ENCODE results near the gene TIAM1. TPM values are rescaled to one million over a fixed set of nuclear protein-coding genes. Genes with fewer than 3 reads are reported as not detected.
A peak's percentile ranks its signal among the peaks of the same experiment; 100 is the strongest.

Gene TIAM1
- total RNA-seq, 1 donor from 2014 or later, result 0.85 TPM

DNA sequence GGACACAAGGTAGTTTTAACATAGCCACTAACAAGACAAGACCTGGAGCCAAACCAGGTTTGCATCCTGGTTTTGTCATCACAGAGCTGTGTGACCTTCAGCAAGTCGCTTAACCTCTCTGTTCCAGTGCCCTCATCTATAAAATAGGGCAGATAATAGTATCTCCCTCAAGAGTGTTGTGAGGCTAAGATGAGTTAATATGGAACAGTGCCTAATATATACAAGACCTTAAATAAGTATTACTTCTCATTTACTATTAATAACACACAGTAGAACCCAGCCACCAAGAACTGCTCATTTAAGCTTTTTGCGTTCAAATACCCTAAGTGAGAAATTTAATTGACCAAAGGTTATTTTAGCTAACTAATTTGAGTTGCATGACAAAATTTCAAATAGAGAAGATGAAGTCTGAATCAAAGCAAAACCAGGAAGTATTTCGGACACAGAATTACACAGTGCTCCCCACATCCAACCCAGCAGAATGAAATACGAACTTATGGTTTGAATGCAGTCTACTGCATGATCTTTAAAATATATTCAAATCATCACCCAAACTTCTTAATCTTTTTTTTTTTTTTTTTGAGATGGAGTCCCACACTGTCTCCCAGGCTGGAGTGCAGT is 181.9 kb downstream of the TIAM1 start:
- DNase-seq, result no peak

DNA sequence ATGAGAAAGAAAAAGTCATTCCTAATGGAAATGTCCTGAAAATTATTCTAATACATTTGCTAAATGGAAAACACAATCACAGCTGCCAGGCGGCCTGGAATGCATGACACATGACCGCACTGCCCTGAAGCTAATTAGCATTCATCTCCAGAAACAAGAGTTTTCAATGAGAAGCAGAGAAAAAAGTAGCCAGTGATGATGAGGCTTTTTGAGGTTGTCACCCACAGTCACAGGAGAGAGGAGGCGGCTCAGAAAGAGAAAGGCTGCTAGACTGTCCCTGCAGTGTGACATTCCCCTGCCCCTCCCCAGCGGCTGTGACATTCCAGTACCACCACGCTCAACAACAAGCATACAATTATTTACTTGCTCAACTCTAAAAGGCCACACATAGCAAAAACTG is 182.9 kb downstream of the TIAM1 start:
- no peak for DNase-seq

DNA sequence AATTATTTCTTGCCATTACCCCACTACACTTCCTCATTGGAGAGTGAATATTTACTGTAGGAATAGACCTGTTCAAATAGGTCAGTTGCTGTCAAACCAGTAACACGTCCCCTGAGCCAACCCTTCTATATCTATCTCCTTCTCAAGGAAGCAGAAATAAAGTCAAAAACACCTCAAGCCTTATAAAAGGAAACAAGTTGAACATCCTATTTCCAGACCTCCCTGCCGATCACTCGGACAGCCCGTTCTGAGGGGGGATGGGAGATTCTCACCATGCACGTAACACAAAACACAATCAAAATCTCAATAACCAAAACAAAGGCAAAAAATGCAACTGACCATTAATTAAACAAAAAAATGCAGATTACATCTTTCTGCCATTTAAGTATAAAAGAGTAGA is 184.3 kb downstream of the TIAM1 start:
- no peak for DNase-seq

DNA sequence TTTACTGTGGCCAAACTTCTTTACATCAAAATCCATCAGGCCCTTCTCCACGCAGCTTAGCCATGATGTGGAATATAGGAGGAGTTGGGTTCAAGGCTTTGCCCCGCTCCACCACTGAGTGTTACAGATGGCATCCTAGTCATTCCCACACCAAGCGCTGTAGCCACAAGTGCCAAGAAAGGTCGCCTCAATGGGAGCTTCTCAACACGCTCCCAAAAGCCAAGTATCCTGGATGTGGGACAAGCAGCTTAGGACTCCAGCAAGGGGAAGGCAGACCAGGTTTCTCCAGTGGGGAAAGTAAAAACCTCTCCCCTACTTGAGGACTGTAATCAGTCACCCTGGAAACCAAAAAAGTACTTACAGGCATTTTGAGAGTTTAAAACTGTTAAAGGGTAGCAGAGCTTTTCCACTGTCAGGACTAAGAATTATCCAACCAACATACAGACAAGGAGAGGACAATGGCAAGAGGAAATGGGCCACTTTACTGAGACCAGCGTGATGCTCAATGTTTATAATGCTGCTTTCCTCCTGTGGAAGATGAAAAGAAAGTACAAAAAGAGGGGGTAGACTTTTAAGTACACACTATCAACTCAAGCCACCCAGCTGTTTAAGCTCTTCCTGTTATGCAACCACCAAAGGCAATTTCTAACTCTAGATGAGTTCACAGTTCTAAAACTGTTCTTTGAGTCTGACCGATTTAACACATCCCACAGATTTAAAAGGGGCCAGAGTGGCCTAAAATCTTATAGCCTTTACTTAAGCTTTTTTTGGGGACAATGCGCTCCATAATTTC is 185.1 kb downstream of the TIAM1 start:
- no peak for DNase-seq

DNA sequence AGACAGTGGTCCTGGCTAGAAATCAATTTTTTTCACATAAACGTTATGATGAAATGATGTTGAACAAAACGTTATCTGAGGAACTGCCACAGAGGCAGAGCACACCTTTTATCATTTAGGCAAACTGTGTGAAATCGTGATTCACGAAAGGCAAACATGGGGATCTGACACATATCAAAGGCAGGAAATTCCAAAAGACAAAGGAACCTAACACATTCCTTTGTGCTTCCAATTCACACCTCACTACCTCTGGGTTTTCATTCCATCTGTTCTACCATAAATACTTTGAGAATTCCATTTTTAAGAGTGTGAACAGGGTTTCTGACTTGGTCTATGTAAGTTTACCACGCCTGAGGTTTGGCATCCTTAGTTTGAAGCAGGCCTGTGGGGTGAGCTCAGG is 186.3 kb downstream of the TIAM1 start:
- no peak for DNase-seq

DNA sequence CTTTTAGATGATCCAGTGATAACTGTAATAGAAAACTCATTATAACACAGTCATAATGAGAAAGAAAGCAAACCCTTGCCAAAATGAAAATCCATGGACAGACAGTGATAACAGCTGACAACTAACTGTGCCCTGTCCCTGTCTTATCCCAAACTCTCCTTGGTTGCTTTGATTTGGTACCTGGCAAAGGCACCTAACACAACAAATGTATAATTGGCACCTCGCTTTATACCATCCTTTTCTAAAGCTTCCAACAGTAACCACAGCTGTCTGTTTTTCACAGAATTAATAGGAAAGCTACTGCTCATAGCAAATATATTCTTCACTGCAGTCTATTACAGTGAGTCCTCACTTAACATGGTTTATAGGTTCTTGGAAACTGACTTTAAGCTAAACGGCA is 187.4 kb downstream of the TIAM1 start:
- no peak for DNase-seq

DNA sequence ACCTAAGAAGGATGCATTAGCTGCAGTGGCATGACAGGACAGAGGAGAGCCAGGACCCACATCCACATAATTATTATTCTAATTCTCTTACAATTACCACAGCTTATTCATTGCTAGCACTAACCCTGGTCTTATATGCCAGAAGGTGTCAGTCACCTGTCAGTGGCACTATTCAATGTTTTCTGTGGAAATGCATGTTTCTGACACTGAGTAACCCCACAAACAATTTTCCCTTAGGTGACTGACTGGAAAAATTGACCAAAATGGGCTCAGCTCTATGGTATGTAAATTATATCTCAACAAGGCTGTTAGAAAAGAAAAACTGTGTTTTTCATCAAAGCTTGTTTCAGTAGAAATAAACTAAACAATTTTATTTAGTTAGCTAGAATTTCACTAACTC is 187.9 kb downstream of the TIAM1 start:
- no peak for DNase-seq

DNA sequence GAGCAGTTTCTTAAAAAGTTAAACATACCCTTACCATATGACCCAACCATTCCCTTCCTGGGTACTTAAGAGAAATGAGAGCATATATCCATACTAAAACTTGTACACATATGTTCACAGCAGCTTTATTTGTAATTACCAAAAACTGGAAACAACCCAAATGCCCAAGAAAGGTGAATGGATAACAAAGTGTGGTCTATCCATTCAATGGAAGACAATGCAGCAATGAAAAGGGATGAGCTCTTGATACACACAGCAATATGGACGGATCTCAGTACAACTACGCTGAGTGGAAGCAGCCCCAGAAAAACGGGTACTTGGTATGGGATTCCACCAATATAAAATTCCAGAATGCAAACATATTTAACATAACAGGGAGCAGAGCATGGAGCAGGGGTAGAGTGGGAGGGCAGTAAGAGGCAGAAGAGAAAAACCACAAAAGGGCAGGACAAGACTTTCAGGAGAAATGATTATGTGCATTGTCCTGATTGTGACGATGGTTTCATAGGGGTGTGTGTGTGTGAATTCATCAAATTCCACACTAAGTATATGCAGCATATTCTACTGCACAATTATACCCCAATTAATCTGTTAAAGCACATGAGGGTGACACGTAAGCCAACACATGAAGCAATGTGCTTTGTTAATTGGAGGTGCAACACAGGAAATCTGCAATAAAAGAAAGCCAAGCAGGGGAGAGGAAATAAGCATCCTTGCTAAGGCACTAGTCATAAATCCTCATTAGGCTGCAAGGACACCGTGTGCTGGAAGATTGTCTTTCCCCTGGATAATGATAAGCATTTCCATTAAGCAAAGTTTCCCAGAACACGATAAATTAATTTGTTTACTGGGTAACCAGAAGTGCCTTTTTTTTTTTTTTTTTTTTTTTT is 192.7 kb downstream of the TIAM1 start:
- DNase-seq, result no peak

DNA sequence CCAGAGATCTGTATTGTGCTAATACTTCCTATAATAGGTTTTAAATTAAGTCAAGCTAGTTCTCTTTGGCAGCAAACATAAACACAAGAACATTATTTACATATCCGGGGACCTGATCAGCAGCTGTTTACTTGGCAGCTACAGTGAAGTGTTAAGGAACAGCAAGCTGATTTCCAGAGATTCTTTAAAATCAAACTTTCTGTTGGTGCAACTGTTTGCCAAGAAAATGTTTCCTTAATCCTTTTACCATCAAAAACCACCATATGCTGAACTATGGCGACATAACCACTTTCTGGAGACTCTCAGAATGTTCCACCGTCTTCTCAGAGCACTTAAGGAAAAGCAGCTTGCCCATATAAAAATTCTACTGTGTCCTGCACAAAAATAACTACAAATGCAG is 198.8 kb downstream of the TIAM1 start:
- no peak for DNase-seq

DNA sequence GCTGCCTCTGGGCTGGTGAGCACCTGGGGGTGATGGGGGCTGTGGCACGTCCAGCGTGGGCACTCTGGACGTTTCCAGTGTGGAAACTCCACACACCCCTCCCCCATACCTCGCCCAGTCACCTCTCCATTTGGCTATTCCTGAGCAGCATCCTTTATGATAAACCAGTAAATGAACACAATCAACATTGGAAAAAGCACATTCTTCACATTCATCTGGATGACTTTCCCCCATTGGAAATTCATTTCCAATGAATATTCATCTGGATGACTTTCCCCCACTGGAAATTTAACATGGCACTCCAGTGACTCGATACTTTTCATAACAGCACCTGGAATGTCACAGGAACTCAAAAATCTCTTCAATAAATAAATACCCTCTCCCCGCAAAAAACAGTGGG is 201.0 kb downstream of the TIAM1 start:
- no peak for DNase-seq

DNA sequence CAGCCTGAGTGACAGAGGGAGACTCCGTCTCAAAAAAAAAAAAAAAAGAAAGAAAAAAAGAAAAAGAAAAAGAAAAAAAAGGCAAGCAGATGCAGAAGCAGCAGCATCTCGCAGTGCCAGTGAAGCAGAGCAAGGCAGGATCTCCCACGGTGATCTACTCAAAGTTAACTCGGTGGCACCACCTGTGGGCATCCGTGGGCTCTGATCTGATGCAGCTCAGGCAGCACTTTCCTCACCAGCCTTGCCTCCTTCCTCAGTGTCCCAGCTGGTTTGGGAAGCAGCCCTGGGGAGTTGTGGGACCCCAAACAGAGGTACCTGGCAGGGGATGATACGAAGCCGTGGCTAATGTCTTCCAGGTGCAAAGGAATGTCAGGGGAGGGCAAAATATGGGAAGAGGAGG is 201.5 kb downstream of the TIAM1 start:
- DNase-seq, result no peak

DNA sequence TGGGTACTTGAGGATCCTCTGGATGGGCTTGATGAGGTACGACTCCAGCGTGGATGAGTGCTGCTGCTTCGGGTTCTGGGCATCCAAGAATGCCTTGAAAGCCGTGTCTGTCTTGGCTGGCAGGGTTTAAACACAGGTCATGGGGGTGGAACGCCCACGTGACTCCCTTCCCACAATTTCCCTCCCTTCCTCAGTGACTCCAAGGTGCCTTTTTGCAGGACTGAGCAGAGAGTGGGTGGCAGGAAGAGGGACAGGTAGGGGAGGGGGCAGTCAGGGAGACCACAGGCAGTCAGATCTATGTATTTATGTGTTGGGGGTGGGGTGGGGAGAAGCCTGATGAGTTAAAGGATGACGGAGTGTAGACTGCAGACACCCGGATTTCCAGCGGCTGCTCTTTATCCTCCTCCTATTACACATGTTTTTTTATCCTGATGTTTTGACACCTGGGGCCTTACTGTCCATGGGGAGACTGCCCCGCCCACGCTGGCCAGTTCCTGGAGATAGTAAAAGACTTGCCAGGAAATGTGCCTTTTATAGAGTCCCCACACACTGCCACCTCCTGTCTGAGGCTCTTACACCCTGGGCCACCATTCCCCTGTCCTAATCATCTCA is 202.6 kb downstream of the TIAM1 start:
- no peak for DNase-seq

DNA sequence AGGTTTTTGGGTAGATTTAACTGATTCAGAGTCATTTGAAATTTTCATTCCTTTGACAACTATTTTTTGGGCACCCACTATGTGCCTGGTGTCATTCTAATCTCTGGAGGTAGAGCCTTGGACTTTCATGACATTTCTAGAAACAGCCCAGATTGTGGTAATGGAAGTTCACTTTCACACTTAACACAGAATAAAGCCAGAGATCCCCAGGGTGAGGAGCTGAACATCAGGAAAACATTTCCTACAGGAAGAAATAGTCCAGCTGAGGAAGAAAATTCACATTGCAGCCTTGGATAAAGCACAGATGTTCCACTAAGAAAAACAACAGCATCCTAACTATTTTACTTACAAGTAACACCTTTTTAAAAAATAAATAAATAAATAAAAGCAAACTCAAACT is 203.4 kb downstream of the TIAM1 start:
- DNase-seq, result no peak

DNA sequence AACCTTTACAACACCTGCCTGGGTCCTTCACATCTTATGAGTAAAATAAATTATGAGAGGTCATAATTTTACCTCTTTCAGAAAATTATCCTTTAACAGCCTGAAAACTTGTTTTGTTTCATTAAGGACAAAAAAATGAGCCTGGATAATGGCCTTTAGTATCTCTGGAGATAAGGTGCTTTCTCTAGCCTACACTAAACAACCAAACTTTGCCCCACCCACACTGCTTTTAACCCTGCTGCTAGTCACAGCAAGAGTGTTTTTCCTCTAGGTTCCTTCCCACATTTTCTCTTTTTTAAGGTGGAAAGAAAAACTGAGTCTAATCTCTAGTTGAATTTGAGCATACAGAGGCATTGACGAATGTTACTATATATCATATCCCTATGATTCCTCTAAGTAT is 204.0 kb downstream of the TIAM1 start:
- DNase-seq, result no peak

DNA sequence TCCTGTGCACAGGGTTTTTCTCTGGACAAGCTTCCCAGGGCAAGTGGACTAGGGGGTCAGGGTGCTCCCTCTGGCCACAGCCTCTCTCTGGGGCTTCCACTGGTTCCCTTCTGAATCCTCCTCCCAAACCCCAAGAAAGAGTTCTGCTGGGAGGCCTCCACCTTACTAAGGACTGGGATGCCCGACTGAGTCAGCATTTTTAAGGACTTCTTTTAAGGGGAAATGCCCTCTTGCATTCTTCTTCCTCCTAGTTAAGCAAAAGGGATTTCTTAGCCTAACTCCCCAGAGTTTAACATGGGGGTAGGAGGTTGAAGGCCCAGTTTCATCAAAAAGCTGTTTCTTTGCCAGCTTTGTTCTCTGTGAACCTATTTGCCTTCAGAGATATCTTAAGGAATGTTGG is 206.1 kb downstream of the TIAM1 start:
- no peak for DNase-seq

DNA sequence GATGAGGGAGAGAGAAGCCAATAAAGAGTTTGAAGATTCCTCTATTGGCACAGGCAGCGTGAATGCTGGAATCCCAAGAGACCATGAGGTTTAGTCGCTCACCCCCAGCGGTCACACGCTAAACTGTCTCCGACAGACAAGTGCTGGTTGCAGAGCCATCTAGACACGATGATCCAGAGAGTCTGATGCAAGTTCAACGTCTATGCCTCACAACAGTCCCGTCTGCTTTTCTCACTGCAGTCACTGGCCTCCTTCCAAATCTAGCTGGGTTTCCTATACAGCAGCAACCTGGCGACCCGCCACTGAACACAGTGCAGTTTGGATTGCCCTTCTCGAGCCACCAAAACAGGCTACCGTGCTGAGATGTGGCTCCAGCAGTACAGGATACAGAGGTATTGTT is 207.2 kb downstream of the TIAM1 start:
- peak; percentile 20 for DNase-seq

DNA sequence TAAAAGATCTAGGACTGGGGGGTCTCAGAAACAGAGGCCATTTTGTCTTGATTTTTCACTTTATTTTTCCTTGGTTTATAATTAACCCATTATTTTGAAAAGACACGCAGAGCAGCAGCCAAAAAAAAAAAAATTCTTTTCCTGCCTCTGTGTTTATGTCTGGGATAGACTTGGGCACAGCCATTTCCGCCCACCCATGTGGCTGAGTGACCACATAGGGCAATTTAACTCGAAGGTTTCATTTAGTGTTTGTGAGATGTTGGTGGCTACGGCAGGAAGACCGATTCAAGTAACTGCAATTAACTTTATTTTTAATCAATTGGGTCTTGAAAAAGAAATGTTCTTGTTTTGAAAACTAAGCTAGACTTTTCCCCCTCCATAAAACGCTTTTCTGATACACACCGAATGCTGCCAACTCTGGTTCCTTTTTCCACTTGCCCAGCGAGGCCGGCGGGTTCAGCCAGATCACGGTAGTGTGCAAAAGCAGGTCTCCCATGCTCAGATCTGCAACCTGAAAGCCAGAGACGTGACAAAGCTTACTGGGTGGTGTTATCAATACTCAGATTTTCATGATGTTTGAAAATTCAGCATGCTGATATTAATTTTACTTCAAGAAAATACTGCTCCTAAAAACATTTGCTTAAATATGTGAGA is 208.4 kb downstream of the TIAM1 start:
- peak; percentile 3 for DNase-seq

DNA sequence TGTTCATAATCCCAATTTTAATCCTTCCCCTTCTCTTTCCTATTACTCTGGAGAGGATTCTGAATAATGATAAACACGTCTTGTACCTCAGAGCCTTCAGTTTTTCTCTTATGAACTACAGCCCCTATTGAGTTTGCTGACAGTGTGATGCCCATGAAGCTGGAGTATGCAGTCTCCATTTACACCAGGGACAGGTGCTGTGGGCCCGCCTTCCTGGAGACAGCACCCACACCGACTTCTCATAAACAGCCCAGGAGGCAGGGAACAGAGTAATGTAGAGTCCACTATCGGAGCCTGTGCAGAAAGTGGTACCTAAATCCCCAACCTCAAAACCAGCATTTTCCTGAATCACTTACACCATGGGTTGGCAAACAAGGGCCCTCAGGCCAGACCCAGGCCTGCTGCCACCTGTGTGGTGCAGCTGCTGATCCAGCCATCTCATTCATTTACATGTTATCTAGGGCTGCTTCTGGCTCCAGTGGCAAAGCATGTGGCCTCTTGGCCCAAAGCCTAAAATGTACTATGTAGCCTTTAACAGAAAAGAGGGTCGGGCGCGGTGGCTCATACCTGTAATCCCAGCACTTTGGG is 210.7 kb downstream of the TIAM1 start:
- no peak for DNase-seq

DNA sequence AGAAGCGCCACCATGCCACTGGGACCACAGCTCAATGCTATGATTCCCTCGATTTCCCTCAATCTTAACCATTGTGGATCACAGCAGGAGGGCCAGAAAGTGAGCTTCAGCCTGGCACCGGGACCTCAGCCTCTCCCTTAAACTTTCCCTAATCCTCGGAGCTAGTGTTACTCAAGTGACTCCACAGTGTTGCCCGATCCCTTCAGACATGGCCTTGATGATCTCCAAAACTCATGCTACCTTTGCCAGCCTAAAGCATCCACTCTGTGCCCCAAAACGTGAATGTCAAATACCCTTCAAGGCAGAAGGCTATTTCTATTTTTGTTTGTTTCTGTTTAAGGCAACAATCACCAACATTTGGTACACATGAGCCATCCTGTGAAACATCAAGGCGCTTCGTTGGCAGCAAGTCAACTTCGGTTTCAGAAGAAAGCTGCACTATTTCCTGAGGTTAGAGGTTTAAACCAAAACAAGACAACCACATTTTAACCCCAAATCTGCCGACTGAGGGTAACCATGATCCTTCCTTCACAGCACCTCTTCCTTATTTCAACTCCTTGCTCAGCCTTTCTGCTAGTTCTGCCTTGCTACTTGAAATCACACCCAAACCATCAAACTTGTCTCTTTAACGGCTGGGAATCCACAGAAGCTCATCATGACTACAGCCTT is 211.4 kb downstream of the TIAM1 start:
- no peak for DNase-seq

DNA sequence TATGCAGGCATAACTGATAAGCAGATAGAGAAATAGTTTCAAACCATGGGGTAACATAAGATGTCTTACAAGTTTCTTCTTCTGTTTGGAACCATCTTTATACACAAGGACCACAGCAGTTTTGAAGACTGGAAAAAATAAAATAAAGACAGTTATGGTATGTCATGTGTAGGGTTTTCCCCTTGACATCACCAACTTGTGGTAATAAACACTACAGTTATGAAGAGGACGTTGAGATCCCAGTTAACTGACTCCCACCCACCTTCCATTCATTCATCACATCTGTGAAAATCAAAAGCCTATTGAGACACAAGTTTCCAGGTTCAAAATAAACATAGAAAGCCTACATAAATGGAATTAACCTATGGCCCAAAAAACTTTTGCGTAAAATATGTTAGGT is 213.2 kb downstream of the TIAM1 start:
- no peak for DNase-seq

DNA sequence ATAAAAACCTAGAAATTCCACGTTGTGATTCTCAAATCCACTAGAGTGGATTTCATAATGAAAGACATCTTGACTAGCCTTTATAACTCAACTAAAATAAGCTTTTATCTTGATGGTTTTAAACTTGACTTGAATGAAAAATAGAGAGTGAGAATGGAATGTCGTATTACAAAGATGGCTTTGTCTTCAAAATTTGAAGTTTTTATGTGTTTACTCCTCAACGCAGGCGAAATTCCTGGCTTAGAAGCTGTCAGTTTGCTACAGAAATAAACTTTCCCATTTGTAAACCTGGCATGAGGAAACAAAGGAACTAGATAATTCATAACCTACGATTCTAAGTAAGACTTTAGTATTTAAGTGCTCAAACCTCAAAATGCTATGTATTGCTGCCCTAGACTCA is 215.8 kb downstream of the TIAM1 start:
- no peak for DNase-seq

DNA sequence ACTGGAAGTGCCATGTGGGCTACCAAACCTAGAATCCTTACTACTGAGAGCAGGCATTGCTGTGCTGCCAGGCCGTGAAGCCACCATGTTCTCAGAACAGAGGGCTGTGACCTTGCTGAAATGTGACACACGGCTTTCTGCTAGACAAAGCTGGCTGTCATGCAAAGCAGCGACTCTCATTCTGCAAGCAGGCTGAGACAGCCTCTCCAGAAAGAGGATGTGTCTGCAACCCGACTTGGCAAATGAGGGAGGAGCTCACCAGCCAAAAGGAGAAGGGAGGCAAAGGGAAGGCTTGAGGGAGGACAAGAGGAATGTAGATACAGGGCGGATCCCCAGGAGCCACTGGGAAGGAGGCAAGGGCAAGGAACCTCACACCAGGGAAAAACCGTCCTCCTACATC is 220.1 kb downstream of the TIAM1 start:
- no peak for DNase-seq

Measured in dermis blood vessel endothelial cell (primary cell).